HG03139 (cell line): ENCODE data around the gene SMAD3.

Source experiments
- ATAC-seq: cut with Tn5 transposase; IDR thresholded peaks from one replicate; pipeline ENCODE4 v1.9.1; 2021; ENCODE audit not compliant: unreplicated experiment

SMAD3 gene

GRCh38 chr15:67178569-67179210, 113.3 kb downstream of the SMAD3 start:
- no peak for ATAC-seq

- no peak for ATAC-seq
These were observed 114.1 kb downstream of the SMAD3 start for GRCh38 chr15:67179411-67179995.

- ATAC-seq = no peak
These were observed 114.6 kb downstream of the SMAD3 start for GRCh38 chr15:67180035-67180434.

- no peak for ATAC-seq
These were observed 115.3 kb downstream of the SMAD3 start for GRCh38 chr15:67180514-67181191.

- ATAC-seq = no peak
These were observed 115.8 kb downstream of the SMAD3 start for GRCh38 chr15:67181221-67181639.

- no peak for ATAC-seq
These were observed 118.2 kb downstream of the SMAD3 start for GRCh38 chr15:67183443-67184169.

GRCh38 chr15:67184208-67184925, 119.0 kb downstream of the SMAD3 start:
- no peak for ATAC-seq

- no peak for ATAC-seq
These were observed 119.6 kb downstream of the SMAD3 start for GRCh38 chr15:67185051-67185450.

- ATAC-seq = no peak
These were observed 120.3 kb downstream of the SMAD3 start for GRCh38 chr15:67185621-67186225.

GRCh38 chr15:67186226-67186649, 120.8 kb downstream of the SMAD3 start:
- ATAC-seq = no peak

GRCh38 chr15:67186688-67187087, 121.3 kb downstream of the SMAD3 start:
- no peak for ATAC-seq

GRCh38 chr15:67187351-67187854, 122.0 kb downstream of the SMAD3 start:
- ATAC-seq = no peak

- ATAC-seq = no peak
These were observed 123.3 kb downstream of the SMAD3 start for GRCh38 chr15:67188551-67189218.

GRCh38 chr15:67189326-67190051, 124.1 kb downstream of the SMAD3 start:
- ATAC-seq = no peak

GRCh38 chr15:67190326-67190725, 124.9 kb downstream of the SMAD3 start:
- no peak for ATAC-seq

- no peak for ATAC-seq
These were observed 125.4 kb downstream of the SMAD3 start for GRCh38 chr15:67190813-67191212.

- no peak for ATAC-seq
These were observed 126.9 kb downstream of the SMAD3 start for GRCh38 chr15:67192185-67192820.

- no peak for ATAC-seq
These were observed 128.0 kb downstream of the SMAD3 start for GRCh38 chr15:67193223-67193990.
